ENCODE results near the gene PDIA6.

- TF ChIP-seq CTCF (IDR thresholded peaks at IDR 0.05): no peak
- no peak for TF ChIP-seq EP300 (IDR thresholded peaks at IDR 0.05; ENCODE audit: low read depth)
These were observed 37.4 kb downstream of the PDIA6 start for GRCh38 chr2:10775021-10775780.
